RWPE2 (cell line): ENCODE results near the gene SYCP2.

Experiments used
- ATAC-seq: fragments of 200-7000 bp; cut with Tn5 transposase; 3 replicates; pipeline ENCODE4 v1.9.1; 2021; ENCODE audit warnings: low read depth
- DNase-seq: peaks from one replicate; pipeline ENCODE4 v3.0.0-alpha.2; 2020; ENCODE audit warnings: low spot score
- H3K27ac ChIP-seq: fragments of 450-650 bp; 2 replicates; pipeline ENCODE4 v1.5.1; 2017; ENCODE audit warnings: mild to moderate bottlenecking; ENCODE audit not compliant: poor library complexity, severe bottlenecking
- H3K27me3 ChIP-seq: fragments of 250-450 bp; sonication (Bioruptor Pico); 2 replicates; pipeline ENCODE4 v1.5.1; 2021; ENCODE audit warnings: mild to moderate bottlenecking, moderate library complexity; ENCODE audit not compliant: insufficient read depth, poor library complexity, severe bottlenecking
- H3K36me3 ChIP-seq: fragments of 250-450 bp; sonication (Bioruptor Pico); 2 replicates; pipeline ENCODE4 v1.5.1; 2020; ENCODE audit warnings: low read depth, mild to moderate bottlenecking, moderate library complexity
- H3K4me1 ChIP-seq: fragments of 250-450 bp; sonication (Bioruptor Pico); 2 replicates; pipeline ENCODE4 v1.5.1; 2021; ENCODE audit warnings: mild to moderate bottlenecking, moderate library complexity; ENCODE audit not compliant: insufficient read depth, poor library complexity, severe bottlenecking
- H3K4me3 ChIP-seq: fragments of 250-450 bp; sonication (Bioruptor Pico); 2 replicates; pipeline ENCODE4 v1.5.1; 2021; ENCODE audit warnings: mild to moderate bottlenecking, moderate library complexity; ENCODE audit not compliant: severe bottlenecking
- H3K9me3 ChIP-seq: fragments of 250-450 bp; sonication (Bioruptor Pico); 2 replicates; pipeline ENCODE4 v1.5.1; 2021; ENCODE audit warnings: mild to moderate bottlenecking, moderate library complexity; ENCODE audit not compliant: severe bottlenecking
- CTCF ChIP-seq: fragments of 450-650 bp; IDR thresholded peaks from one replicate; pipeline ENCODE4 v1.5.1; 2017; ENCODE audit warnings: mild to moderate bottlenecking, moderate library complexity; ENCODE audit not compliant: poor library complexity, severe bottlenecking

The SYCP2 gene

DNA sequence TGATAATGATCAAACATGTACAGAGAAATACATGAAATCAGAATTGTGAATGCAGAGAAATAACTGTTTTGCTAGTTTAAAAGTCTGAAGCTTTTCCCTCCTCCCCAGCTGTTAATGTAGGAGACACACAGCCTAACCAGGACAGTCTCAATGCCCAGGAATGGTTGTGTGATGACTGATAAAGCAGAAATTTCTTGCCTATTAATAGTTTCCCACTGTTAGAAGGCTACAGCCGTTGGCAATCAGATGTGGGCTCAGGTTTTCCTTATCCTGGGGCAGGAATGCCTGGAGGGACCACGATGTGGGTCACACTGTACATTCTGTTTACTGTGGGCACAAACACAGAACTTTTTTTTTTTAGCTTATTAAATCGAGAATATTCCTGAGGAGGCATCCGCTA is 4.8 kb upstream of the SYCP2 start:
- no peak for TF ChIP-seq CTCF
- DNase-seq (no peak), ATAC-seq (peak; percentile 29)
- peaks cover 16% of the 10 kb centered on the region for H3K36me3 ChIP-seq
- H3K4me3 ChIP-seq, result no peak overlapping the region
- H3K27ac ChIP-seq, result peak overlapping the region; percentile 80
- peaks cover 45% of the 10 kb centered on the region for H3K4me1 ChIP-seq
- H3K27me3 ChIP-seq, result no peaks in the 10 kb centered on the region
- no peaks in the 10 kb centered on the region for H3K9me3 ChIP-seq

DNA sequence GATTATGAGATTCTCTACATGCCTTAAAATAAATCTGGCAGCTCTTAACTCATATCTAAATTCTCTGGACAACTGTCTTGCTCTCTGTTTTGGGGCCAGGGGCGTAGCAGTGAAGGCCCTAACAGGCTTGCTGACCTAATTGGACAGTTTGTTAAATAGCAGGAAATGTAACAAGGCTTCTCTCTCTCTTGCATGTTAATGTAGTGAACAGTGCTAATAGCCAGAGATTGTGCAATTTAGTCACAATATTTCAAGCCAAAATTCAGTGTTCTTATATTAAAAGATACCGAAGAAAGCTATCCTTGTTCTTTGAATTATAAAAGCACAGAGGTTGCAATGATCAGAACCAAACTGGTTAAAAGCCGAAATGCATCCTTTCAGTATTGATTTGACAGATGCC is 3.7 kb upstream of the SYCP2 start:
- no peak overlapping the region for H3K4me3 ChIP-seq
- H3K27me3 ChIP-seq, result no peaks in the 10 kb centered on the region
- H3K36me3 ChIP-seq, result peaks cover 5% of the 10 kb centered on the region
- no peak overlapping the region for H3K27ac ChIP-seq
- no peak for TF ChIP-seq CTCF
- H3K4me1 ChIP-seq, result peaks cover 44% of the 10 kb centered on the region
- no peaks in the 10 kb centered on the region for H3K9me3 ChIP-seq
- DNase-seq, result no peak
- ATAC-seq, result no peak

GRCh38 chr20:59936409-59936808 is 3.0 kb upstream of the SYCP2 start:
- Histone ChIP-seq H3K4me3 (no peak overlapping the region), H3K27me3 (no peaks in the 10 kb centered on the region), H3K9me3 (no peaks in the 10 kb centered on the region)

GRCh38 chr20:59935457-59936185 is 2.2 kb upstream of the SYCP2 start:
- H3K36me3 ChIP-seq, result no peaks in the 10 kb centered on the region; the same call in 1 of the 2 replicates
- no peak overlapping the region for H3K4me3 ChIP-seq
- ATAC-seq, result no peak
- H3K9me3 ChIP-seq, result no peaks in the 10 kb centered on the region
- DNase-seq, result no peak
- no peak overlapping the region for H3K27ac ChIP-seq
- peaks cover 32% of the 10 kb centered on the region for H3K4me1 ChIP-seq
- no peaks in the 10 kb centered on the region for H3K27me3 ChIP-seq
- TF ChIP-seq CTCF, result no peak

More at GRCh38 chr20:59936409-59936808, 3.0 kb upstream of the SYCP2 start:
- ATAC-seq, result no peak
- DNase-seq, result no peak
- H3K4me1 ChIP-seq, result peaks cover 37% of the 10 kb centered on the region
- TF ChIP-seq CTCF, result no peak
- no peaks in the 10 kb centered on the region; the same call in 1 of the 2 replicates for H3K36me3 ChIP-seq
- no peak overlapping the region for H3K27ac ChIP-seq
